Peyer's patch (tissue), 4 donors: ENCODE results near the gene VILL. TPM values are rescaled to one million over a fixed set of nuclear protein-coding genes. Genes with fewer than 3 reads are reported as not detected.

ENCODE experiments used
- DNase-seq, 3 donors: peaks; one replicate each; pipeline ENCODE4 v3.0.0-alpha.2; 2017 to 2019
- H3K27ac ChIP-seq, 4 donors: fragments of 200-600 bp; sonication (generic); one replicate each; pipeline ENCODE4 v1.5.1; 2016 to 2019
- H3K27me3 ChIP-seq, 2 donors: fragments of 200-600 bp; sonication (generic); one replicate each; pipeline ENCODE4 v1.5.1; 2019
- H3K36me3 ChIP-seq, 3 donors: fragments of 200-600 bp; sonication (generic); one replicate each; pipeline ENCODE4 v1.5.1; 2016 to 2019
- H3K4me1 ChIP-seq, 4 donors: fragments of 200-600 bp; sonication (generic); one replicate each; pipeline ENCODE4 v1.5.1; 2016 to 2019
- H3K4me3 ChIP-seq, 4 donors: fragments of 200-600 bp; sonication (generic); 1 replicate in 3 of 4; 2 replicates in 1 of 4; pipeline ENCODE4 v1.5.1; 2016 to 2019; ENCODE audit warnings: mild to moderate bottlenecking in 1 of 4
- H3K9me3 ChIP-seq, 4 donors: fragments of 200-600 bp; sonication (generic); one replicate each; pipeline ENCODE4 v1.5.1; 2016 to 2019; ENCODE audit warnings: mild to moderate bottlenecking in 1 of 4
- POLR2A ChIP-seq, 2 donors: fragments of 450-650 bp; IDR thresholded peaks; one replicate each; pipeline ENCODE4 v1.5.1; 2017; ENCODE audit warnings: antibody characterized with exemption in 2 of 2, mild to moderate bottlenecking in 2 of 2, moderate library complexity in 2 of 2
- total RNA-seq, 4 donors: library from RNA; depleted of rRNA; stranded (reverse); fragments of >200 nt; gene quantifications; one replicate each; pipeline ENCODE4 v1.1.0, GENCODE V29; 2016
- TF ChIP-seq, protein P1 (sequence below), 6 experiments: fragments of 450-650 bp in 4 of 6; fragments of 200-600 bp in 2 of 6; sonication (generic) in 1 of 6; IDR thresholded peaks; one replicate each; pipeline ENCODE4 v1.5.1; 2017 to 2019; ENCODE audit warnings: antibody characterized with exemption in 6 of 6, mild to moderate bottlenecking in 3 of 6, moderate library complexity in 1 of 6

VILL gene
- total RNA-seq, 4 donors from 2014 or later: 59.4 to 309 (median 230) TPM

DNA sequence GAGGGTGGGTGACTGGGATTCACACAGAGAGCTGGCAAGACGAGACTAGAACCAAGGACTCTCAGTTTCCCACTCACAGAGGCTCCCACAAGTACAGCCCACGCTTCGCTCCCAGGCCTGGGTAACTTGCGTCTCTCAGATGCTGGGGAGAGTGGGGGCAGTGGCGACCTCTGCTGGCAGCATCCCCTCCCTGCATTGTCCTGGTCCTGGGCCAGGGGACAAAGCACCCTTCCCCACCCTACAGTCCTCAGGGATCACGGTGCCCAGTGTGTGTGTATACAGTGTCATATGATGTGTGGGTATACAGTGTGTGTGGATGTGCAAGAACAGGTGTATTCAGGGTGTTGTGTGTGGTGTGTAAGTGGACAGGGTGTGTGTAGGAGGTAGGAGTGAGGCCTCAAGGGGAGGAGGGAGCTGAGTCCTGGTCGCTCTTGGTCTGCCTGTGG lies 12.8 kb downstream of the VILL start:
- Histone ChIP-seq H3K27me3 (no peaks in the 10 kb centered on the region), H3K27ac (peak overlapping the region in 3 of 4 donors; percentile 6 to 71 (median 67)), H3K4me3 (no peak overlapping the region), H3K9me3 (no peaks in the 10 kb centered on the region), H3K4me1 (peaks cover 1 to 33% (median 3%) of the 10 kb centered on the region in 4 donors), H3K36me3 (peaks cover 0 to 64% (median 3%) of the 10 kb centered on the region in 3 donors)
- DNase-seq: peak; percentile 56 to 84 (median 83)
- TF ChIP-seq, protein P1, sequence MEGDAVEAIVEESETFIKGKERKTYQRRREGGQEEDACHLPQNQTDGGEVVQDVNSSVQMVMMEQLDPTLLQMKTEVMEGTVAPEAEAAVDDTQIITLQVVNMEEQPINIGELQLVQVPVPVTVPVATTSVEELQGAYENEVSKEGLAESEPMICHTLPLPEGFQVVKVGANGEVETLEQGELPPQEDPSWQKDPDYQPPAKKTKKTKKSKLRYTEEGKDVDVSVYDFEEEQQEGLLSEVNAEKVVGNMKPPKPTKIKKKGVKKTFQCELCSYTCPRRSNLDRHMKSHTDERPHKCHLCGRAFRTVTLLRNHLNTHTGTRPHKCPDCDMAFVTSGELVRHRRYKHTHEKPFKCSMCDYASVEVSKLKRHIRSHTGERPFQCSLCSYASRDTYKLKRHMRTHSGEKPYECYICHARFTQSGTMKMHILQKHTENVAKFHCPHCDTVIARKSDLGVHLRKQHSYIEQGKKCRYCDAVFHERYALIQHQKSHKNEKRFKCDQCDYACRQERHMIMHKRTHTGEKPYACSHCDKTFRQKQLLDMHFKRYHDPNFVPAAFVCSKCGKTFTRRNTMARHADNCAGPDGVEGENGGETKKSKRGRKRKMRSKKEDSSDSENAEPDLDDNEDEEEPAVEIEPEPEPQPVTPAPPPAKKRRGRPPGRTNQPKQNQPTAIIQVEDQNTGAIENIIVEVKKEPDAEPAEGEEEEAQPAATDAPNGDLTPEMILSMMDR (IDR thresholded peaks at IDR 0.05): peak; percentile 66 to 86 (median 84)
- no peak for TF ChIP-seq POLR2A (IDR thresholded peaks at IDR 0.05)

DNA sequence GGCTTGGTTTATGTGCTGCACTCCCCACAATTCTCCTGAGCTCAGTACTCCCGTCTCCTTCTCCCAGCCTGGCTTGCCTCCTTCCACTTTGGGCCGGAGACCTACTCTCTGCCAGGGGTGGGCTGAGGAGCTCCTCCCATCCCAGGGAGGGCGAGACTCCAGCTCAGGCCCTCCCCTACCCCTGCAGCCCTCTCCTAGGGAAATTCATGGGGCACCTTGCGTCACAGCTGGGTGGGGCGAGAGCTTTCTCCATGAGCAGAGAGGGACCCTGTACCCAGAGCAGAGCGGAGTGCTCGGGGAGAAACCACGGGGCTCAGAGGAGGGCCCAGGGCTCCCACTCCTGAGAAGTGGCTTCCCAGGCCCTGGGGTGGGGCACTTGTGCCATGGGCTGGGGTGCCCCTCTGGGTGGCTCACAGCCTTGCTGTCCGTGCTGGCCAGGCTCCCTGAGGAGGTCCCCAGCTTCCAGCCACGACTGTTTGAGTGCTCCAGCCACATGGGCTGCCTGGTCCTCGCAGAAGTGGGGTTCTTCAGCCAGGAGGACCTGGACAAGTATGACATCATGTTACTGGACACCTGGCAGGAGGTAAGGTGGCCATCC lies 13.3 kb downstream of the VILL start:
- Histone ChIP-seq H3K27me3 (no peaks in the 10 kb centered on the region), H3K36me3 (peaks cover 0 to 69% (median 3%) of the 10 kb centered on the region in 3 donors), H3K27ac (peak overlapping the region in 3 of 4 donors; percentile 6 to 71 (median 67)), H3K4me3 (no peak overlapping the region), H3K9me3 (no peaks in the 10 kb centered on the region), H3K4me1 (peaks cover 0 to 30% (median 1%) of the 10 kb centered on the region in 4 donors)
- DNase-seq: peak in 1 of 3 donors; percentile 58
- TF ChIP-seq POLR2A (IDR thresholded peaks at IDR 0.05): no peak
- TF ChIP-seq, protein P1 (IDR thresholded peaks at IDR 0.05): no peak

DNA sequence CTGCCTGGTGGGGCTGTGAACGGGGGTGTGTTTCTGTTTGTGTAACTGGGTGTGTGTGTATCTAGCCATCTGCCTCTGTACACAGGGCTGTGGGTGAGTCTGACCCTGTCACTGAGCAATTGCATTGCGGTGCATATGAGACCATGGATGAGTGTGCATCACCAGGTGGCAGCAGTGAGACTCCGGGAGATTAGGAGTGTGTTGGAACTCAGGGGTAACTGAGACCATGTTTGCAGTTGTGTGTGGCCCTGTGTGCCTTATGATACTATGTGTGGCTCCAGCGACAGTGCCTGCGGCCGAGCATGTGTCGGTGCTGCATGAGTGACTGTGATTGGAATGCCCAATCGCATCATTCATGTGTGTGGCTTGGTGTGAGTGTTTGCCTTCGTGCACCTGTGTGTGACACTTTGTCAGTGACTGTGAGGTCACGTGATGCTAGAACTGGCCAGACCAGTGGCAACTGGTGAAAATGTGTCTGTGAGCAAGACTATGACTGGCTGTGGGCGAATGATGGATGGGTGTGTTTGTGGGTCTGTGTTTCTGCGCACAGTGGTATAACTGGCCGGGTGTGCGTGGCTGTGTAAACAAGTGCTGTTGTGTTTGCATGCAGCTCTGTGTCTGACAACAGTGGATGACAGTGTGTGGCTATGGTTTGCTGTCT lies 14.0 kb downstream of the VILL start:
- peaks cover 0 to 25% (median 0%) of the 10 kb centered on the region in 4 donors for H3K4me1 ChIP-seq
- peak; percentile 73 to 94 (median 85) for DNase-seq

DNA sequence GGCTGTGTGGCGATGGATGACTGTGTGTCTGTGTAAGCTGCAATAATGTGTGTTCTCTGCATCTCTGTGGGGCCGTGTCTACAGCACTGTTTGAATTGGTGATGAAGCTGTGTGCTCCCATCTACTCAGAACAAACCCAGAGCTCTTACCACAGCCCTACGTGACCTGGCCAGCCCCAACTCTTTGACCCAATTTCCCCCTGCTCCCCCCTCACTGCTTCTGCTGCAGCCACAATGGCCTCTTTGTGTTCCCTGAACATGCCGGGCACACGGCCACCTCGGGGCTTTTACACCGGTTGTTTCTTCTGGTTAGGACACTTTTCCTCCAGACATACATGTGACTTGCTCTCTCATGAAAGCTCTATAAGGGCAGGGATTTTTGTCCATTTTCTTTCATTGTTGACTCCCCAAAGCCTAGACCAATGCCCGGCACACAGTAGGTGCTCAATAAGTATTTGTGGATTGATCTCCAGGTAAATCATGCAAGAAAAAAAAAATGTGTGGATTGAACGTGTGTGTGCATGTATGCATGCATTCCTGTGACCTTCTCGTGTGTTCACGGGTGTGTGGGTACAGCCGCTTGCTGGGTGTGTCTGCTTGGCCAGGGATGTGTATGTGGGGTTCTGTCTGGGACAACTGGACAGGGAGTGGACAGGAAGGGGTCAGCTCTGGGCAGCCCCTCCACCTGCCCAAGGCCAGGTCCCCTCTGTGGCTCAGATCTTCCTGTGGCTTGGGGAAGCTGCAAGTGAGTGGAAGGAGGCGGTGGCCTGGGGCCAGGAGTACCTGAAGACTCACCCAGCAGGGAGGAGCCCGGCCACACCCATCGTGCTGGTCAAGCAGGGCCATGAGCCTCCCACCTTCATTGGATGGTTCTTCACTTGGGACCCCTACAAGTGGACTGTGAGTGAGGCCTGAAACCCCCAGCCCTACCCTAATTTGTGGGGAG lies 14.8 kb downstream of the VILL start:
- Histone ChIP-seq H3K4me1 (peaks cover 0 to 23% (median 0%) of the 10 kb centered on the region in 4 donors), H3K27me3 (no peaks in the 10 kb centered on the region), H3K4me3 (no peak overlapping the region), H3K9me3 (no peaks in the 10 kb centered on the region), H3K36me3 (peaks cover 0 to 65% (median 3%) of the 10 kb centered on the region in 3 donors), H3K27ac (peak overlapping the region in 2 of 4 donors; percentile 67 to 71)
- TF ChIP-seq, protein P1 (IDR thresholded peaks at IDR 0.05): no peak
- TF ChIP-seq POLR2A (IDR thresholded peaks at IDR 0.05): no peak
- DNase-seq: peak in 1 of 3 donors; percentile 56

More for the DNA sequence above, 14.0 kb downstream of the VILL start:
- no peak overlapping the region for H3K4me3 ChIP-seq
- H3K9me3 ChIP-seq: no peaks in the 10 kb centered on the region
- no peaks in the 10 kb centered on the region for H3K27me3 ChIP-seq
- H3K36me3 ChIP-seq: peaks cover 0 to 67% (median 3%) of the 10 kb centered on the region in 3 donors
- TF ChIP-seq, protein P1 (IDR thresholded peaks at IDR 0.05): peak; percentile 7 to 82 (median 66)
- TF ChIP-seq POLR2A (IDR thresholded peaks at IDR 0.05): peak in 1 of 2 donors; percentile 18
- peak overlapping the region in 2 of 4 donors; percentile 67 to 71 for H3K27ac ChIP-seq

- no peaks in the 10 kb centered on the region for H3K27me3 ChIP-seq
- peak overlapping the region in 1 of 4 donors; percentile 67 for H3K27ac ChIP-seq
- peak in 1 of 3 donors; percentile 48 for DNase-seq
- H3K4me3 ChIP-seq: no peak overlapping the region
- TF ChIP-seq, protein P1 (IDR thresholded peaks at IDR 0.05): no peak
- TF ChIP-seq POLR2A (IDR thresholded peaks at IDR 0.05): no peak
- peaks cover 0 to 63% (median 3%) of the 10 kb centered on the region in 3 donors for H3K36me3 ChIP-seq
- H3K4me1 ChIP-seq: peaks cover 0 to 23% (median 0%) of the 10 kb centered on the region in 4 donors
- H3K9me3 ChIP-seq: no peaks in the 10 kb centered on the region
Measured at GRCh38 chr3:38006031-38006430, 15.4 kb downstream of the VILL start.
